DMS 273 (cell line): ENCODE results near the gene C11orf68.

Experiments
- DNase-seq: peaks from one replicate; lab custom pipeline; 2025; ENCODE audit not compliant: unreplicated experiment; lab: John Stamatoyannopoulos, UW

Gene C11orf68

DNA sequence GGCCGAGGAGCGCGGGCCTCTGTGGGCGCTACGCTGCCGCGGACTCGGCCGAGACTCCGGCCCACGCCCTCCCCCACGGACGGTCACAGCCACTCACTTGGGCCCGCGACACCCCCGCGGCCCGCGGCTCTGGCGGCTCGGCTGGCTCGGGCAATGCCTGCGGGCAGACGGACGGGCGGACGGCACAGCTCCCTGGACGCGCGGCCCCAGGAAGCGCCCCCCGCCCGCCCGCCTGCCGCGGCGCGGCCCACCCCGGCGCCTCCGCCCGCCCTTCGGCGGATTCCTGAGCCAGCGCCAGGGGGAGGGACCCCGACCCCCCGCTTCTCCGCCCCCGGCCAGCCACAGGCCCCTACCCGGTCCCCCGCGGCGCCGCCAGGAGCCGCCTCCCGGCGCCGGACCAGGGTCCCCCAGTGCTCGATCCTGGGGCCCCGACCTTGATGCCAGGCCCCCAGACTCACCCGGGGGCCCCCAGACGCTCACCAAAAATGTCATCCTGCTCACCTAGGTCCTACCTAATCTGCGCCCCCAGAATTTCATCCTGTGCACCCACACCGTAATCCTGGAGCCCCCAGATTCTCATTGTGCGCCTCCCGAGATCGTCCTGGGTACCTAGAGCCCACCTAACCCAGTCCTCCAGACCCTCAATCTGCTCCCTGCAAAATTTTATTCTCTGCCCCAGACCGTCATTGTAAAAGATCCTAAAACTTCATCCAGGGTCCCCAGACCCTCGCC, 46.1 kb downstream of the C11orf68 start, which contains the start of gene EFEMP2:
TSS of gene EFEMP2 (minus strand) at position 215 of the 732 bp plus-strand sequence. CDS start 446 bp downstream, outside the sequence.
- DNase-seq = no peak

DNA sequence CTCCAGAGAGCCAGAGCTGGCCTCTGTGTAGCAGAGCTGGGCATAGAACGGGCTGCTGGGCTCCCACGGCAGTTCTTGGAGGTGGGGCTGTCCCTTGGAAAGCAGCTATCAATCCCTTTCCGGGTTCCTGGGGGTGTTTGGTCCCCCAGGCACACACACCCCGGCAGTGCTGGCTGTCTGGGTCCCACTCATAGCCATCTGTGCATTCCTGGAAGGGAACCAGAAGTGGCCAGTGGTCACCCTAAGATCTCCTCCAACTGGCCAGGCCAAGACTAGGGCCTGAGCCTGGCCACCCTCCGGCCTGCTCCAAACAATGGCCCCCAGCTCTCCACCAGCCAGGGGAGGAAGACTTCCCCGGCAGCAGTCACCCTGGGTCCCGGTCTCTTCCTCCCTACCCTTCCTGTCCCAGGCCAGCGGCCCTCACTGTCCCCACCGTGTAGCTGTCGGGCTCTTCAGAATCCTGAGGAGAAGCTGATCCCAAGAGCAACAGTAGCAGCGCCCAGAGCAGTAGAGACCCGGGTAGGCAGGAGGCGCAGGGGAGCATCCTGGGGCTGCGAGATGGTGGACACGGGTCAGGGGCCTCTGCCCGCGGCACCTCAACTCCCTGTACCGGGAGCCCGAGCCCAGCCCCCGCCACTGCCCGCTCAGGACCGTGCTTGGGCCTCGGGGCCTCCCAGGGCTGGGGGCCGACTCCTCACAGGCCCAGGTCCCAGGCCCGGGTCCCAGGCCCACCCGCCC, 46.9 kb downstream of the C11orf68 start:
- DNase-seq = no peak

DNA sequence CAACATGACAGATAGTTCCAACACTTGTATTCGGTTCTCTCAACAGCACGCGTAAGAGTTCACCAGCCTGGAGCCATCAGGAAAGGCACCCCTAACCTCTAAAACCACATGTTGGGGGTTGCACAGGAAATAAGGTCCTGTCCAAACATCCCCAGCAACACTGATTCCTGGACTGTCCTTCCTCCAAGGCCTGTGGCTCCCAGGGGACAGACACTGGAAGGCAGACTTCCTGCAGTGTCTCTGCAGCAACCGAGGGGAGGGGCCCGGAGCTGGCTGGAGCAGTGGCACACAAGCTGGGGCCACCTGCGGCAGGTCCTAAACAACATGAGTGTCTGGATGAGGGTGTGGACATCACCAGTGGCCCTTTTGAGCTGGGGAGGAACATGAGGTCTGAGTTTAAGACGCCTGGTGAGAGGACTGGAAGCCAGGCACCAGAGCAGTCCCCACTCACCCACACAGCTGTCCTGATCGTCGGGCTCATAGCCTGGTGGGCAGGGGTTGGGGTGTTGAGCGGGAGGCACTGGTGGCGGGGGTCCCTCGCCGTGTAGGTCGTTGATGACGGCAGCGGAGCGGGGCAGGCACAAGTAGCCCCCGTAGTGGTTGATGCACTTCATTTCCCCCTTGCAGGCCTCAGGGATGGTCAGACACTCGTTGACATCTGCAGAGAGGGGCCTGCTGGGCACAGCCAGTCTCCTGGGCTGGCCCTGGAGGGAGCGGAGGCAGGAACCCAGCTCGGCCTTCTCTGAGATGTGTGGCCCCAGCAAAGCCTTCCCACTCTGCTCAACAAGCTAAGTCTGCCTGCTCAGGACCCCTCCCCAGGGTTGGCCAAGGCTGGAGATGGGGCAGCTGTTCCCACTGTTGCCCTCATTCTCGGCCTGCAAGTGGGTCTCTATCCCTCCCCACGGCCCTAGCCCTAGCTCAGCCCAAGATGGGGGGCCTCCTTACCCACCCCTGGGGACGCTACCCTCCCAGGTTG, 47.9 kb downstream of the C11orf68 start:
- DNase-seq = no peak

DNA sequence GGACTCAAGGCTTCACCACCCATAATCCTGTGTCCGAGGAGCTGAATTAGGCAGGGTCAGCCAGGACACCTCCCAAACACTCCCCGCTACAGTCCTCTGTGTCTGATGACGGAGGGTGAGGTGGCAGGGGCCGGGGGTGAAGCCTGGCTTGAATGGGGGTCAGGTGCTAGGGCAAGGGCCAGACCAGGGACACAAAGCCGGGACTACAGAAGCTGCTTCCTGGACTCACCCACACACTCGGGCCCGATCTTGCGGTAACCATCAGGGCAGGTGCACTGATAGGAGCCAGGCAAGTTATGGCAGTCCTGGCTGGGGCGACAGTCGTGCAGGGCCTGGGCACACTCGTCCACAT, 48.6 kb downstream of the C11orf68 start:
- no peak for DNase-seq

DNA sequence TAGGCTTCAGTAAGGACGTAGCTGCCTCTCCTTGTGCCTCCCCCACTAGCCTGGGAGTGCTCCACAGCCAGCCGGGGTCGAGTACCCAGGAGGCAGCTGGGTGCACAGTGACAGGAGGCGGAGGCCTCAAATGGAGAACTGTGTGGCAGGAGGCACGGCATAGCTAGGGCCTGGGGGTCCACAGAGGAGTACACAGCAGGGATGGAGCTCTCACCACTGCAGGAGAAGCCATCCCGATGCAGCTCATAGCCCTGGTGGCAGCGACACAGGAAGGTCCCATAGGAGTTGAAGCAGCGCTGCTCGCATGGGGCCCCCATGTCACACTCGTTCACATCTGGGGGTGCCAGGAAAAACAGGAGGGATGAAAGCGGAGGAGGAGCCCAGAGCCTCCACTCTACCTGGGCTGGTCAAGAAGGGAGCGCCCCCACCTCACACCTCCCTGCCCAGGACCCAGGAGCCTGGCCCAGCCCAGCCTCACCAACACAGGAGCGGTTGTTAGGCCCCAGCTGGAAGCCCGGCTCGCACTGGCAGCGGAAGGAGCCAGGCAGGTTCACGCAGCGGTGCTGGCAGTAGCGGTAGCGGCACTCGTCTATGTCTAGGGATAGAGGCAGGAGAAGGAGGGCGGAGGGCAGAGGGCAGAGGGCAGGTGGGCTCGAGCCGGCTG, 49.1 kb downstream of the C11orf68 start:
- no peak for DNase-seq

DNA sequence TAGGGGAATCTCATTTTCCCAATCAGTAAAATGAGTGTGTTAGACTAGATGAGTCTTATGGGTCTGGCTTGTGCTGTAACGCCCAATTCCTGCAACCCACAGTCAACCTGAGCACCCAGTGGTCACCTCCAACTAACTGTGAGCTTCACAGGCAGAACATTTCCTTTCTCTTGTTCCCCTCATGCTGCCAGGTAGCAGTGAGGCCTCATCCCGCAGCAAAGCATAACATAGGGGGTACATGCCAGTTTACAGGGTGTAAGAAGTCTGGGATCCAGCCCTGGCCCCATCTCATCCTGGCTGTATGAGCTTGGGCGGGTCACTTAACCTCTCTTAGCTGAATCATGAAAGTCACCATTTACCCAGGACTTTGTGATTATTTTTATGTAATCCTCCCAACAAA, 50.0 kb downstream of the C11orf68 start:
- DNase-seq = no peak

DNA sequence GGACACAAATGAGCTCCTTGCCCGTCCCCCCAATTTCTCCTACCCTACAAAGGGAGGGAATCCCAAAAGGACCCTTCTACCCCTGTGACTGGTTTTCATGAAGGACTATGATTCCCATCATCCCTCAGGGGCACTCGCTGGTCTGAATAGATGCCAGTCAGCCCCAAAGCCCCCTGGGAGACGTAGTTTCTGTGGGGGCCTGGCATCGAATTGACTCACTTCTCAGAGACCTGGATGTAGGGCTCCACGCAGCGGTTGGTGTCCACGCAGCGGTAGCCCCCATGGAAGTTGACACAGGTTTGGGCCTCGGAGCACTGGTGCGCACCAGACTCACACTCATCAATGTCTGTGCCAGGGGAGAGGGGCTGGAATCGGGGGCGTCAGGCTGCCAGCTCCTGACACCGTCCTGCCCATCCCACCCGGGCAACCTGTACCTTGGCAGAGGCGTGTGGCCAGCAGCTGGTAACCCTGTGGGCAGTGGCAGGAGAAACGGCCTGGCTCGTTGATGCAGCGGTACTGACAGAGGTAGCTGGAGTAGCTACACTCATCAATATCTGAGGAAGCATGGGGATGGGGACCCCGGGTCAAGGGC, 50.7 kb downstream of the C11orf68 start:
- DNase-seq = peak; percentile 60

DNA sequence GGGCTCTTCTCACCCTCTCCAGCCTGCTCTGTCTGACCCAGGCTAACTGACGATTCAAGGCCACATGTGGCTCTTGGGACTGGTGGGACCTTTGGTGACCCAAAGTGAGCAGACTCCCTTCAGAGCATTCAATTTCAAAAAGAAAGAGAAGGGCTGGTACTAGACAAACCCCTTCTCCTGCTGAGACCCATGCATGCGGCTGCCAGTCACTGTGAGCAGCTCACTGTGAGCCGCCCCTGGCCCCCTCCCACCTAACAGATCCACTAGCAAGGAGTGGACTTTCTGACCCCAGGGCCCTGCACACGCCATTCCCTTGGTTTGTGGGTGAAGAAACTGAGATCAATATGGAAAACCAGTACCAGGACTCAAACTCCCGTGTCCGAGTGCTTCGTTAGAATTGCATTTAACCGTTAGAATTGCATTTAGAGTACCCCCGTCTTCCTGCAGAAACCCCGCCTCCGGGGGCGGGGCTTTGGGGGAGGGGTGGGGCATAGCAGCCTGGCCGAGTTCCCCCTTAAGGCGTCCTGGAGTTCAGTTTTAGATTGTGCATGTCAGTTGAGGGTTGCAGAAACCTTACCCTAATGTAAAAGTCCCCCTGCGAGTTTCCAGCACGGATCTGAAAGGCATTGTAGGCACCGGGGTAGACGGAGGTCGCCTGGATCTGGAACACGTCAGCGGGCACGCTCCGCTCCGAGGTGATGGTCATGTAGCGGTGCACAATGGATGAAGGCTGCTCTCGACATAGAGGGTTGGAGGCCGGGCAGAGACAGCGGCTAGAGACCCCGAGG, 51.4 kb downstream of the C11orf68 start:
- DNase-seq = no peak
